Measurements from ENCODE around the gene UNC119B. TPM values are rescaled to one million over a fixed set of nuclear protein-coding genes. Genes with fewer than 3 reads are reported as not detected.

Gene UNC119B
- total RNA-seq, 4 donors from 2014 or later = 20.4 to 27.1 (median 22.1) TPM

DNA sequence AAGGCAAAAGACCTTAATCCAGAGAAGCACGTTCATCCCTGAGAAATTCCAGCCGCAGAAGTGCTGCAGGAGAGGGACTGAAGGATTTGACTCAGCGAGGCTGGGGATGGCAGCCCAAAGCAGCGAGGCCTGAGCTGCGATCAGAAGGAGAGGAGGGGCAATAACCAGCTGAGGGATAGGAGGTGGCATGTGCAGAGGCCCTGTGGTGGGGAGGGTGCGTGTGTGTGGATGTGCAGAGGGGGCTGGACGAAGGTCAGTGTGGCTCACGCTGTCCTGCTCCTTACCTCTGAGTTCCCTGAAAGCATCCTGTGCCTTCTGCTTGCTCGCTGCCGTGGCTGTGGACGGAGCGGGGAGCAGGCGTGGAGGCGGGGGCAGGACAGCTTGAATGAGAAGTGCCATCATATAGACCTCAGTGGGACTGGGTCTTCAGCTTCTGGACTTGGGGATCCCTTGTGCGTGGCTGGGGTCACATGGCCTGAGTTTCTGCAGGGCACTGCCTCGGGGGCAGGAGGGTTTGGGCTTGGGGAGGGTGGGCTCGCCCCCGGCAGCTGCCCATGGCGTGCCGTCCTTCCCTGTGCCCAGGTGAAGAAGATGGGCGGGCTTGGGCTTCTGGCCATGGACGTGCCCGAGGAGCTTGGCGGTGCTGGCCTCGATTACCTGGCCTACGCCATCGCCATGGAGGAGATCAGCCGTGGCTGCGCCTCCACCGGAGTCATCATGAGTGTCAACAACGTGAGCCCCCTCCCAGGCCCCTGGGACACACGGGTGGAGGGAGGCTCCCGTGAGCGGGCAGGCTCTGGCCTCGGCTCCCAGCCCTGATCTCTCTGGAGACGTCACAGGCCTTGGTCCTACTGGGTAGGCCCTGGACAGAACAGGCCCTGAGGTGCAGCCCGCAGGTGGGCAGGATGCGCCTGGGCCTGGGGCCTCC, 26.4 kb downstream of the UNC119B start:
- Histone ChIP-seq H3K4me1 (no peaks in the 10 kb centered on the region), H3K4me3 (no peak overlapping the region), H3K27ac (no peak overlapping the region), H3K9me3 (no peaks in the 10 kb centered on the region), H3K36me3 (peaks cover 0 to 61% (median 0%) of the 10 kb centered on the region in 3 donors), H3K27me3 (no peaks in the 10 kb centered on the region)
- 90 to 91% methylated on average over 30 to 31 of the region's 38 CpGs for WGBS, 2 donors
- DNase-seq (ENCODE audit: low spot score in 2 of 2) = no peak
- TF ChIP-seq POLR2A (IDR thresholded peaks at IDR 0.05) (no peak), EP300 (IDR thresholded peaks at IDR 0.05) (no peak)
- TF ChIP-seq, protein P1, sequence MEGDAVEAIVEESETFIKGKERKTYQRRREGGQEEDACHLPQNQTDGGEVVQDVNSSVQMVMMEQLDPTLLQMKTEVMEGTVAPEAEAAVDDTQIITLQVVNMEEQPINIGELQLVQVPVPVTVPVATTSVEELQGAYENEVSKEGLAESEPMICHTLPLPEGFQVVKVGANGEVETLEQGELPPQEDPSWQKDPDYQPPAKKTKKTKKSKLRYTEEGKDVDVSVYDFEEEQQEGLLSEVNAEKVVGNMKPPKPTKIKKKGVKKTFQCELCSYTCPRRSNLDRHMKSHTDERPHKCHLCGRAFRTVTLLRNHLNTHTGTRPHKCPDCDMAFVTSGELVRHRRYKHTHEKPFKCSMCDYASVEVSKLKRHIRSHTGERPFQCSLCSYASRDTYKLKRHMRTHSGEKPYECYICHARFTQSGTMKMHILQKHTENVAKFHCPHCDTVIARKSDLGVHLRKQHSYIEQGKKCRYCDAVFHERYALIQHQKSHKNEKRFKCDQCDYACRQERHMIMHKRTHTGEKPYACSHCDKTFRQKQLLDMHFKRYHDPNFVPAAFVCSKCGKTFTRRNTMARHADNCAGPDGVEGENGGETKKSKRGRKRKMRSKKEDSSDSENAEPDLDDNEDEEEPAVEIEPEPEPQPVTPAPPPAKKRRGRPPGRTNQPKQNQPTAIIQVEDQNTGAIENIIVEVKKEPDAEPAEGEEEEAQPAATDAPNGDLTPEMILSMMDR (IDR thresholded peaks at IDR 0.05) = no peak

DNA sequence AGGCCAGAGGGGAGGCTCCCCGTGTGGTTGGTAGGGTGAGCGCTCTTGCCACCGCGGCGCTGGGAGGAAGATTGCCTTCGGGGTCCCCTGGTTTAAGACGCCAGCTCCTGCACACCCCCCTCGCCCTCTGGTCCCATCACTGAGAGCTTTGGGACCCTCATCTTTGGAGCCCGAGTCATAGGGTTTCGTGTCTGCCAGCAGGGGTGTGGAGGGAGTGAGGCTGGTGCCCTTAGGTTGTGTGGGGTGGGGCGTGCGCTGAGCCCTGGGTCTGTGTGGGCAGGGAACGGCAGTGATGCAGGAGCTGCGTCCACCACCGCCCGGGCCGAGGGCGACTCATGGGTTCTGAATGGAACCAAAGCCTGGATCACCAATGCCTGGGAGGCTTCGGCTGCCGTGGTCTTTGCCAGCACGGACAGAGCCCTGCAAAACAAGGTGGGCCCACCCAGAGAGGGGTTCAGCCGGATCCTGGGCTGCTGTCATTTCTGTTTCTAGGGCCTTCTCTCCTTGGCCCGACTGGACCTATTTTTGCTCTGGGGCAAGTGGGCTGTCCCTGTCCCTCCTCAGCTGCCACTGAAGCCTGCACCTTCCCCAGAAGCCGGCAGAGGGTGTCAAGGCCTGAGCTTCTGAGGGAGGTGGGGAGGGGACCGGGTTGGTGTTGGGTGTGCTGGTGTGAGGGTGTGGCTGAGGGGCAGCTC, 27.4 kb downstream of the UNC119B start:
- Histone ChIP-seq H3K27ac (no peak overlapping the region), H3K36me3 (peaks cover 0 to 56% (median 0%) of the 10 kb centered on the region in 3 donors), H3K4me1 (no peaks in the 10 kb centered on the region), H3K4me3 (no peak overlapping the region), H3K27me3 (no peaks in the 10 kb centered on the region), H3K9me3 (no peaks in the 10 kb centered on the region)
- DNase-seq (ENCODE audit: low spot score in 2 of 2) = no peak
- WGBS, 2 donors = 75 to 80% methylated on average over 9 to 13 of the region's 25 CpGs
- no peak for TF ChIP-seq EP300 (IDR thresholded peaks at IDR 0.05)
- TF ChIP-seq, protein P1 (IDR thresholded peaks at IDR 0.05) = peak in 2 of 5 experiments; percentile 16 to 22
- no peak for TF ChIP-seq POLR2A (IDR thresholded peaks at IDR 0.05)

DNA sequence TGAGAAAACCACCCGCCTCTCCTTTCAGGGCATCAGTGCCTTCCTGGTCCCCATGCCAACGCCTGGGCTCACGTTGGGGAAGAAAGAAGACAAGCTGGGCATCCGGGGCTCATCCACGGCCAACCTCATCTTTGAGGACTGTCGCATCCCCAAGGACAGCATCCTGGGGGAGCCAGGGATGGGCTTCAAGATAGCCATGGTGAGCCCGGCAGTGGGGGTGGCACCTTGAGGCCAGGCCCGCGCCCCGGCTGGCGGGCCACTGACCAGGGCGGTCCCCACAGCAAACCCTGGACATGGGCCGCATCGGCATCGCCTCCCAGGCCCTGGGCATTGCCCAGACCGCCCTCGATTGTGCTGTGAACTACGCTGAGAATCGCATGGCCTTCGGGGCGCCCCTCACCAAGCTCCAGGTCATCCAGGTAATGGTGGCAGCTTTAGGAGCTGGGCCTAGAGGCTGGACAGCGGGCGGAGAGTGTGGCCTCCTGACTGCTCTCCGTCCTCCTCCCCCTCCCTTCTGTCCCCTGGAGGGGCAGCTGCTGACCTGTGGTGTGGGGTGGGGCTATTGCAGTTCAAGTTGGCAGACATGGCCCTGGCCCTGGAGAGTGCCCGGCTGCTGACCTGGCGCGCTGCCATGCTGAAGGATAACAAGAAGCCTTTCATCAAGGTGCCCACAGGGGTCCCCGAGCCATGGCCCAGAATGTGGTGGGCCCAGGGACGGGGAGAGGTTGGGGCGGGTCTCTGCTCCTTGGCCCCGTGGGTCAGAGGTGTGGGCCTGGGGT, 28.2 kb downstream of the UNC119B start:
- TF ChIP-seq EP300 (IDR thresholded peaks at IDR 0.05) (no peak), POLR2A (IDR thresholded peaks at IDR 0.05) (no peak)
- TF ChIP-seq, protein P1 (IDR thresholded peaks at IDR 0.05) = no peak

DNA sequence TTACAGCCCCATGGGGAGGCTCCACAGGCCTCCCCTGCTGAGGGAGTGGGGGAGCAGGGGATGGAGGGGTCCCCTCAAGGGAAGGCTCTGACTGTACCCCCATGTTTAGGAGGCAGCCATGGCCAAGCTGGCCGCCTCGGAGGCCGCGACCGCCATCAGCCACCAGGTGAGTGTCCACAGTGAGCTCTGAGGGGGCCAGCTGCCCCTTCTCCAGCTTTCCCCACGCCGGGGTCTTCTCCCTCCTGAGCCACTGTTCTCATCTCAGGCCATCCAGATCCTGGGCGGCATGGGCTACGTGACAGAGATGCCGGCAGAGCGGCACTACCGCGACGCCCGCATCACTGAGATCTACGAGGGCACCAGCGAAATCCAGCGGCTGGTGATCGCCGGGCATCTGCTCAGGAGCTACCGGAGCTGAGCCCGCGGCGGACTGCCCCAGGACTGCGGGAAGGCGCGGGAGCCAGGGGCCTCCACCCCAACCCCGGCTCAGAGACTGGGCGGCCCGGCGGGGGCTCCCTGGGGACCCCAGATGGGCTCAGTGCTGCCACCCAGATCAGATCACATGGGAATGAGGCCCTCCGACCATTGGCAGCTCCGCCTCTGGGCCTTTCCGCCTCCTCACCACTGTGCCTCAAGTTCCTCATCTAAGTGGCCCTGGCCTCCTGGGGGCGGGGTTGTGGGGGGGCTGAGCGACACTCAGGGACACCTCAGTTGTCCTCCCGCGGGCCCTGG, 28.9 kb downstream of the UNC119B start:
- WGBS, 2 donors = 90 to 94% methylated on average over 27 to 30 of the region's 38 CpGs
- no peaks in the 10 kb centered on the region for H3K4me1 ChIP-seq
- no peak for DNase-seq (ENCODE audit: low spot score in 2 of 2)
- no peaks in the 10 kb centered on the region for H3K27me3 ChIP-seq
- no peak overlapping the region for H3K4me3 ChIP-seq
- H3K27ac ChIP-seq = no peak overlapping the region
- H3K9me3 ChIP-seq = no peaks in the 10 kb centered on the region
- no peak for TF ChIP-seq EP300 (IDR thresholded peaks at IDR 0.05)
- TF ChIP-seq POLR2A (IDR thresholded peaks at IDR 0.05) = no peak
- TF ChIP-seq, protein P1 (IDR thresholded peaks at IDR 0.05) = no peak
- peaks cover 0 to 45% (median 0%) of the 10 kb centered on the region in 3 donors for H3K36me3 ChIP-seq

More for the DNA sequence above, 28.2 kb downstream of the UNC119B start:
- no peaks in the 10 kb centered on the region for H3K9me3 ChIP-seq
- no peaks in the 10 kb centered on the region for H3K27me3 ChIP-seq
- peaks cover 0 to 53% (median 0%) of the 10 kb centered on the region in 3 donors for H3K36me3 ChIP-seq
- no peak overlapping the region for H3K27ac ChIP-seq
- 74 to 84% methylated on average over 12 to 16 of the region's 31 CpGs for WGBS, 2 donors
- H3K4me3 ChIP-seq = no peak overlapping the region
- DNase-seq (ENCODE audit: low spot score in 2 of 2) = no peak
- no peaks in the 10 kb centered on the region for H3K4me1 ChIP-seq

Data from tibial nerve (tissue), 4 donors.